Medulla oblongata (tissue), 1 donor: ENCODE data around the gene IGF2R.
"Not testable (repeated sequence)": the region's sequence is repeated elsewhere in the genome, so short reads cannot be mapped to it uniquely, and the experiment has no call there.

Experiments
- DNase-seq: peaks from one replicate; pipeline ENCODE4 v3.0.0-alpha.2; 2015; ENCODE audit errors: extremely low spot score

Gene IGF2R

GRCh38 chr6:159968295-159969203, at the start of gene IGF2R:
Gene IGF2R, plus strand, starts transcription at chr6:159969082. Its CDS starts 165 bp downstream, at chr6:159969247.
- DNase-seq: peak; percentile 91

GRCh38 chr6:159919800-159920199, 49.1 kb upstream of the IGF2R start:
- no peak for DNase-seq

- DNase-seq: not testable (repeated sequence)
Observed at GRCh38 chr6:159924150-159924549, 44.7 kb upstream of the IGF2R start.

- DNase-seq: no peak
Observed at GRCh38 chr6:159926542-159927203, 42.2 kb upstream of the IGF2R start.

- no peak for DNase-seq
Observed at GRCh38 chr6:159929819-159930218, 39.1 kb upstream of the IGF2R start.

GRCh38 chr6:159931112-159931511, 37.8 kb upstream of the IGF2R start:
- DNase-seq: no peak

GRCh38 chr6:159931846-159932245, 37.0 kb upstream of the IGF2R start:
- no peak for DNase-seq

GRCh38 chr6:159933077-159933476, 35.8 kb upstream of the IGF2R start:
- DNase-seq: no peak

GRCh38 chr6:159934181-159934580, 34.7 kb upstream of the IGF2R start:
- DNase-seq: no peak

DNA sequence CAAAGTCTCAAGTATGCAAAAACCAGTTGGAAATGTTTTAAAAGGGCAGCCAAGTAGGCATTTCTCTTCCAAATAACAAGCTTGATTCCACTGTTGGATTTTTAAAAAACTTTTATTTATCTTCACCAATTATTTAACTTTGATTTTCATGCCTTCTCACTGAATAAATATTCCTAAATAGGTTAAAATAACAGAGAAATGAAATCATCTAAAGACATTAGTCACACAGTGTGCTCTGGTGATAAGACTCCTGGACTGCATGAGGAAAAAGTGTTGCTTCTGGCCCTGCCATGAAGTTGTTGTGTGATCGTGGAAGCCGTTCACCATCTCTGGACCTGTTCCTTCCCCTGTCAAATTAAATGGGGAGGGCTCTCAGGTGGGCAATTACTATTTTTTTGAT, 33.8 kb upstream of the IGF2R start:
- no peak for DNase-seq

DNA sequence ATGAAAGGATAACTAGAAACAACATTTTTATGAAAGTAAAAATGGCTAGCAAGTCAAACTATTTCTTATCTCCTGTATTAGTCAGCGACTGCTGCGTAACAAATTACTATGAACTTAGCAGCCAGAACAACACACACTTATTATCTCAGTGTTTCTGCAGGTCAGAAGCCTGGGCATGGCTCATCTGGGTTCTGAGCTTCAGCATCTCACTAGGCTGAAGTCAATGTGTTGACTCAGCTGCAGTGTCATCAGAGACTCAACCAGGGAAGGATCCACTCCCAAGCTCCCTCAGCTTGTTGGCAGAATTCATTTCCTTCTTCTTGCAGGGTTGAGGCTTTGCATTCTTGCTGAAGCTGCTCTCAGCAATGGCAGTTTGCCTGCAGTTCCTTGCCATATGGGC, 33.2 kb upstream of the IGF2R start:
- no peak for DNase-seq

DNA sequence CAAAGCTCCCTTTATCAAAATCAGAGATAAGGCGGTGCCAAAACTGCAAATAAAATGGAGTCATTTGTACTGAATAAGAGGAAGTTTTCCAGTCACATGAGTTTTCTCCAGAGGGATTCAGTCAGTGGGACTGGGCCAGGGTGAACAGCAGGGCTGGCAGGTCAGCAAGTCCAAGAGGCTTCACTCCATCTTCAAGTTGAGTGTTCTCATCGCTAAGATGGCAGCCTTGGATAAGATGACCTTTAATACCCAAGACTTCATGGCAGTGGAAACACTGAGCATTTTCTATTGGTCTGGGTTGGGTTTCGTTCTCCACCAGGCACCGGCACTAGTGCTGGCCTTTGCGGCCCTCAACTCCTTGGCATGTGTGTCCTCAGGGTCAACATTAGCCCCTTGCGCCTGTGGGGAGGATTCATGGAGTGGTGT, 29.3 kb upstream of the IGF2R start:
- DNase-seq: no peak

DNA sequence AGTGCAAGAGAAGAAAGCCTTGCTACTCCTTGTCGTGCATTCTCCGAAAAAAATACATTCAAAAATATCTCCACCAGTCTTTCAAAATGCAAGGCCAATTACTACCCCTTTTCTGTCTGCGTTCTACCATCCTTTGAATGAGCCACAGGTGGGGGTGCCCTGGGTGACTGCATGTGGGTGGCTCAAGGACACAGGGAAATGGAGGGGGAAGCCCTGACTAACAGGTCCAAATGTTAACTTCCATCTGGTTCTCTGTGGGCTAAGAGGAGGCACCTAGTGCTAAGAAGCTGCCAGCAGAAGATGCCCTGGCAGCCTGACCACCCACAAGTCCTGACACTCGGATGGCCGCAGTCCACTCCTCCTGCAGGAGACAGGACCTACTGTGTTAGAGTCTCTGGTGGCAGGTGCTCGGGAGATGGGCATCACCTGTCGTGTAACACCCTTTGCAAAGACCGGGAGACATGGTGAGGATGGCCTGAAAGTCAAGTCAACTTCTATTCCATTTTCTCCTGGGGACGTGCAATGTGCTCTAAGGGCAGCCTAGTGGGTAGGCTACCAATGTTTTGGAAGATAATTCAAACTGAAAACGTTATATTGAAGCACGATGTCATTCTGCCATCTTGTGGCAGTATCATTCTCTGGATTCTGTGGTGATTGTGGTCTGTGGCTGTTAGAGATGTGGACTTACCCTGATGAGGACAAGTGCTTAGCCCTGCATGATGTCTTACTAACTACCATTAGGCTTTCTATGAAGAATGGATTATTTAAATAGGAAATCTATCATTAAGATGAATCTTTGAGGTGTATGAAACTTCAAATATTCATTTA, 27.4 kb upstream of the IGF2R start:
- peak; percentile 48 for DNase-seq

DNA sequence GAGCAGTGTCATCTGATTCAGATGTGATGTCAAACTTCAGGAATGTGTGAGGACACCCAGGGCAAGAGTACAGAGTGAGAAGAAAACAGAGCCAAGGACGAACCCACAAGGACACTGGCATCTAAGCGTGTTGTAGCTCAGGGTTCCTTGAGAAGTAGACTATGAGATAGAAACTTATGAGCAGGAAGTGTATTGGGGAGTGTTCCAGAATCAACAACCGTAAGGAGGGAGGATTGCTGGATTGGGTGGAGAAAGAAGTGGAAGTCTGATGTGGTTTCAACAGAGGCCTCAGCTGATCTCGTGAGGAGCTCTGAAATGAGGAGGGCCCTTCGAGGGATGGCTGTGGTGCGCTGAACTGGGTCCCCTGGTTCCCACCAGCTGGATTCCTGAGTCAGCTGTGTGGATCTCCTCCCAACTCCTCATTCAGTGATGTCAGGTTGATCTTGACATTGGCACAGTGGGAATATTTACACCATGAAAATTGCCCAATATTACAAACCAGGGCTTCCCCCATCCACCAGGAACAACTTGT, 25.7 kb upstream of the IGF2R start:
- no peak for DNase-seq

DNA sequence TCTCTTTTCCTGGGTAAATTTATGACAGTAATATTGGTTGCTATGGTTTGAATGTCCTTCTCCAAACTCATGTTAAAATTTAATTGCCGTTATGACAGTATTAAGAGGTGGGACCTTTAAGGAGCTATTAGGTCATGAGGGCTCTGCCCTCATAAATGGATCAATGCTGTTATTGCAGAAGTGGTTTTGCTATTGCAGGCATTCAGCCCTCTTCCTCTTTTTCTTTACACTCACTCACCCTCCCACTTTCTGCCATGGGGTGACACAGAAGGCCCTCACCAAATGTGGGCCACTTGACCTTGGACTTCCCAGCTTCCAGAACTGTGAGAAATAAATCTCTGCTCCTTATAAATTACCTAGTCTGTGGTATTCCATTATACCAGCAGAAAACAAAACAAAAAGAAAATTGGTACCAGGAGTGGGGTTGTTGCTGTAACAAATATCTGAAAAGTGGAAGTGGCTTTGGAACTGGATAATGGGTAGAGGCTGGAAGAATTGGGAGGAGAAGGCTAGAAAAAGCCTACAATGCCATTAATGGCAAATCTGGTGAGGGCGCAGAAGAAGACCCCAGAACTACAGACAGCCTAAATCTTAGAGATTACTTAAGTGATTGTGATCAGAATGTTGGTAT, 24.8 kb upstream of the IGF2R start:
- no peak for DNase-seq

DNA sequence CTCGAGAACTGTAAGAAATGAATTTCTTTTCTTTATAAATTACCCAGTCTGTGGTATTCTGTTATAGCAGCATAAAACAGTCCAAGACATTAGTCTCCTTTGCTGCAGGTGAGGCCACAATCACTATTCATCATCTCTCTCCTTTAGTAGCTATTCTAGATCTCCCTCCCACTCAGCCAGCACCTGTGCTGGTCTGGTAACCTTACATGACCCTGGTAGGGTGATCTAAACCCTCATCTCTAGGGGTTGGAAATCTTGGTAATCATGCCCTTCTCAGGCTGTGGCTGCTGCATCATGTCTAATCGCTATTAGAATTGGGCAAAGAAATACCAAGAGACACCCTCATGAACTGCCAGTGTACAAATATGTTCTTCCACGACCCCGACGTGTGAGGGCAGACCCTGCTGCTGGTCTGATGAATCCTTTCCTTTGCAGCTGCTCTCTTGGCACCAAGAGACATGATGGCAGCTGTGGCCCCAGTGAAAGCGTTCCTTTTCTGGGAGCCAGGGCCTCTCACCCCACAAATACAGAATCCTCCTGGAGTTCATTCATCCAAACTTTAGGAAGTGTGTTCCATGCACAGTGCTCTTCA, 23.0 kb upstream of the IGF2R start:
- DNase-seq: no peak

DNA sequence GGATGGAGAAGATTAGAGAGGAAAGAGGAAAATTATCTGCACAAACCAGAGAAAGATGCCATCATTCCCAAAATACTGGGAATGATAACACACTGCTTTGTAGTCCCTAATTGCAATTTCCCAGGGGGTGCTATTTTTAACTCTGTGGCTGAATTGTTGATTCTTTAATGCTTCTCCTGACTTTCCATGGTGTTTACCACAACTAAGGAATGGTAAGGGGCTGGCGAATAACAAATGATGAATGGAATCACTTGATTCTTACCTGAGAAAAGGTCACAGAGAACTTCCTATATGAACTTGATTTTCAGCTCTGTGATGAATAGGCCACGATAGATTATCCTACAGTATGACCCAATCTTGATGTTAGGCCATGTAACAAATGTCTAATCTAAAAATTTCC, 22.0 kb upstream of the IGF2R start:
- no peak for DNase-seq

GRCh38 chr6:159948199-159948598, 20.7 kb upstream of the IGF2R start:
- DNase-seq: no peak

DNA sequence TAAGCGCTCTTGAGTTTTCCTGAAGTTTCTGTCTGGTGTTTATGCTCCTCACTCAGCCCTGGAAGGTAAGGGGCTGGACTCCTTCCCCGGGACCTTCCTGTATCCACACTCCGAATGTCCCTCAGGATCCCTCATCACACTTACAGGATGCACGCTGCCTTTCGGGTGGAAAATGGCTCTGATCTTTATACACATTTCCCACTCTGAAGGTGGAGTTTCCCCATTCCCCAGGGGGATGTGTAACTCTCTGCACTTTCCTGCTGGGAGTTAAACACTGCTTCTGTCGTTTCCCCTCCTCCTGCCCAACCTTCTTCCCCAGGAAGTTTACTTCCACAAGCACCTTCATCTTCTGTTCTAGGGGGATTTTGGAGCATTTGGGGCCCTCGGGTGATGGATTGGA, 17.1 kb upstream of the IGF2R start:
- DNase-seq: no peak

GRCh38 chr6:159952289-159953005, 16.4 kb upstream of the IGF2R start:
- no peak for DNase-seq
